NCI-H1105 treated with DMSO at 0.1 percent for 48 hours (cell line): ENCODE data around the gene PLAGL2.
"Not testable (repeated sequence)": the region's sequence is repeated elsewhere in the genome, so short reads cannot be mapped to it uniquely, and the experiment has no call there.

Experiments
- DNase-seq: peaks from one replicate; lab custom pipeline; 2025; lab: John Stamatoyannopoulos, UW

The PLAGL2 gene

GRCh38 chr20:32183947-32184635 lies 23.5 kb downstream of the PLAGL2 start:
- DNase-seq = no peak

DNA sequence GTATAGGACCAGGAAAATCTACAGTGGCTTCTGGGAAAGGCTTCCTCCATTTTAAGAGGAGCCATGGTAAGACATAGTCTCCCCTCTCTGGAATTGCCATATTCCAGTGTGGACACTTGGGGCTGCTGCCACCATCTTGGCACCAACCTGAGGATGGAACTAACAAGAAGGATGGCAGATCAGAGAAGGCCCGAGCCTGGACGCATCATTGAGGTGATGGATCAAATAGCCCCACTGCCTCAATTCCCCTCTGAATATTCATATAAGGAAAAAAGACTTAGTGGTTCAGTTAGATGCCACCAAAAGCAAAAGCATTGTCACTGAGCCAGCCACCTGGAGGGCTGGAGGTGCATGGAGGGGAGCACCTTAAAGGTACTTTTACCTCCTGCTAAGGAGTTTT lies 25.9 kb downstream of the PLAGL2 start:
- DNase-seq = no peak

DNA sequence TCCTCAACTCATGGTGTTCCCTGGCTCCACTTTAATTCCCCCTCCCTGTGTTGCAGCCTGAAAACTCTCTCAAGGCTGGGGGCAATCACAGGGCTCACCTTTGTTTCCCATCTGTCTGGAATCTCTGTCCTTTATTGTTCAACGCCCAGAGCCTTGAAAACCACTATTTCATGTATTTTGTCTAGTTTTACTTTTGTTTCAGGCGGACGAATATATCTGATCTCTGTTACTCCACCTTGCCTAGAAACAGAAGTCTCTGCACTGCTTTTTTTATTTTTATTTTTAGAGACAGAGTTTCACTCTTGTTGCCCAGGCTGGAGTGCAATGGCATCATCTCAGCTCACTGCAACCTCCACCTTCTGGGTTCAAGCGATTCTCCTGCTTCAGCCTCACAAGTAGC lies 27.6 kb downstream of the PLAGL2 start:
- DNase-seq = no peak

DNA sequence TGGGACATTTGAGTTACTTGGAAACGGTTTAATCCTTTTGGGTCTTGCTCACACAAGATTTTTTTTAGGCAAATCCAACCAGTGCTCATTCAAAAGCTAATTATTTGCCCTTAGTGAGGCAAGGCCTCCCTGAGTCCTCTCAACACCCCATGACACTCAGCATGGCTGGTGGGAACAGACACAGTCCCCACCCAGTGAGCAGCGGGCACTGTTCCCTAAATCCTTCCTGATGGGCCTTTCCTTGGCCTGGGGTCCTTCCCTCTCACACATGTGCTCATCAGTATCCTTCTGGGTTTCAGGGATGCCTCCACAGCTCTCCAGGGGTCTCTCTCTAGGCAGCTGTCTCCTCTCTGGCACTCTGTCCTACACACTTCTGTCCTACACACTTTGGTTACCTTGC lies 28.0 kb downstream of the PLAGL2 start:
- DNase-seq = no peak

DNA sequence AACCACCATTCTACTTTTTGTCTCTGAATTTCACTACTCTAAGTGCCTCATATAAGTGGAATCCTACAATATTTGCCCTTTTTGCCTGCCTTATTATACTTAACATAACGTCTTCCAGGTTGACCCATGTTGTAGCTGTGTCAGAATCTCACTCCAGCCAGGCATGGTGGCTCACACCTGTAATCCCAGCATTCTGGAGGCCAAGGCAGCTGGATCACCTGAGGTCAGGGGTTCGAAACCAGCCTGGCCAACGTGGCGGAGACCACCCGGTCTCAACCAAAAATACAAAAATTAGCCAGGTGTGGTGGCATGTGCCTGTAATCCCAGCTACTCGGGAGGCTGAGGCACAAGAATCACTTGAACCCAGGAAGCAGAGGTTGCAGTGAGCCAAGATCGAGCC lies 29.8 kb downstream of the PLAGL2 start:
- not testable (repeated sequence) for DNase-seq

GRCh38 chr20:32168184-32168910 lies 39.2 kb downstream of the PLAGL2 start:
- peak; percentile 4 for DNase-seq

DNA sequence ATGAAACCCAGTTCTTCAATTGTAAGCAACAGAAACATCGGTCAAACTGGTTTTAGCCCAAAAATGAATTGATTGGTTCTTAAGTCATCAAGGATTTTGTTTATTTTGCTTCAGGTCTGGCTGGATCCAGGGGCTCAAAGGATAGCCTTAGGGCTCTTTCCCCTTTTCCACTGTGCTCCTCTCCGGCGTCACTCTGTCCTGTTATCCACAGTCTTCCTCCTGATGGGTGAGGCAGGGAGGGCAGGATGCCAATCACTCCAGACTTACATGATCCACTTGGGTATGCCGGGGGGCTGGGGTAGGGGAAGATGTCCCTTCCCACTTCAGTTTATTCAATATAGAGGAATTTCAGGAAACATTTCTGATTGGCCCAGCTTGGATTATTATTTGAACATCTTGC lies 40.0 kb downstream of the PLAGL2 start:
- no peak for DNase-seq

DNA sequence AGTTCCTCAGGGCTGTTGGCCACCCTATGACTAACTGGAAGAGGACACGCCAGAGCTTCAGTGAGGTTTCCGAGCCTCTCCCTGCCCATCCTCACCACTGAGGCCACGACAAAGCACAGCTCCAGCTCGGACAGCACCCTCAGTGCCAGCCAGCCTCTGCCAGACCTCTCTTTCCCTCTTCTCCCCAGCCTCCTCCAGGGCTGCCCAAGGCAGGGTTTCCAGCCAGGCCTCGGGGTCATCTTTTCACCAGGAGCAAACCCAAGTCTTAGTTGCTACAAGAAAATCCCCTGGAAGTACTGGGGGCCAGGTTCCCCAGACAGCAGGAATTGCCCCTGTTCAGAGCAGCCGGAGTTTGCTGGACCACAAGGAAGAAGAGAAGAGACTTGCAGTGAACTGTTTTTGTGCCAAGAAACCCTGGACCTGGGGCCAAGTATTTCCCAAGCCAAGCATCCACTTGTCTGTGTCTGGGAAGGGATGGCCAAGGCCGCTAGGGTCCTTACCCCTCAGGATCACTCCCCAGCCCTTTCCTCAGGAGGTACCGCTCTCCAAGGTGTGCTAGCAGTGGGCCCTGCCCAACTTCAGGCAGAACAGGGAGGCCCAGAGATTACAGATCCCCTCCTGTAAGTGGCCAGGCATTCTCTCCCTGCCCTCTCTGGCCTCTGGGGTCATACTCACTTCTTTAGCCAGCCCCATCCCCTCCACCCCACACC lies 41.6 kb downstream of the PLAGL2 start:
- no peak for DNase-seq

GRCh38 chr20:32164984-32165735 lies 42.4 kb downstream of the PLAGL2 start:
- no peak for DNase-seq

DNA sequence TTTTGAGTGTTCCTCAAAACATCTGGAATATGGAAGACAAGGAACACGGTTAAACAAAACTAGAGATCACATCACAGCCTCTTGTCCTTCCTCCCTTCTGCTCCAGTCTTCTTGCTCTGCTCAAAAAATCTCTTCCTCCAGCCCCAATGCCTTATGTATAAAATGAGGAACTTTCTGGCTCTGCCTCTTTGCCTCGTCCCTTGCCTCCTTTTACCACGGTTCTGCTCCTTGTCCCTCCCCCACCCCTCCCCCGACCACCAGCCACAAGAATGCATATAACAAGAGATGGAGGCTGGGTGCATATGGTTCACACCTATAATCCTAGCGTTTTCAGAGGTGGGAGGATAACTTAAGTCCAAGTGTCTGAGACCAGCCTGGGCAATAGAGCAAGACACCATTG lies 43.6 kb downstream of the PLAGL2 start:
- DNase-seq = no peak

DNA sequence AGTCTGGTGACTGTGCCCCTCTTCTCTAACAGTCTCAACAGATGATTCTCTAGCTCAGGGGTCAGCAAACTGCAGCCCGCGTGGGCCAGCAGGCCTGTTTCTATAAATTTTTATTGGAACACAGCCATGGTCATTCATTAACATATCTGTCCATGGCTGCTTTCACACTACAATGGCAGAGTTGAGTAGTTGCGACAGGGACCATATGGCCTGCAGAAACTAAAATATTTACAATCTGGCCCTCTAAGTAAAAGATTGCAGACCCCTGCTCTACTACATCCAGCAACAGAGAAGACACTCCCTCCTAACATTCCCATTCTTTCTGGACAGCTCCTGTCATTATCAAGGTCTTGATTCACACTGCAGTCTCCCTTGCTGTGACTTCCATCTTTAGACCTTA lies 45.2 kb downstream of the PLAGL2 start:
- DNase-seq = no peak

DNA sequence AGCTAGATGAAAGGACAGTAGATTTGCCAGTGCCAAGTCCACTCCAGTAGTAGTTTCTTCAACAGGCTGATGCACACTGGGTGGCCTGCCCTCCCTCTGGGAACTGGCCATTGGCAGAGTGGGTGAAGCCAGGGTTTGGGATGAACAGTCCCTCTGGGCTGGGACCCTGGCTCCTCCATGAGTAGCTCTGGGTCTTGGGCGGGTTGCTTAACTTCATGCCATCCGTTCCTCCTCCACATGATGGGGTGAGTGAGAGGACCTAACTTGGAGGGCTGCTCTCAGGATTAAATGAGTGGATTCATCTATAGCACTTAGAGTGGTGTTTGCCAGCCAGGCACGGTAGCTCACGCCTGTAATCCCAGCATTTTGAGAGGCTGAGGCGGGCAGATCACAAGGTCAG lies 47.2 kb downstream of the PLAGL2 start:
- no peak for DNase-seq

DNA sequence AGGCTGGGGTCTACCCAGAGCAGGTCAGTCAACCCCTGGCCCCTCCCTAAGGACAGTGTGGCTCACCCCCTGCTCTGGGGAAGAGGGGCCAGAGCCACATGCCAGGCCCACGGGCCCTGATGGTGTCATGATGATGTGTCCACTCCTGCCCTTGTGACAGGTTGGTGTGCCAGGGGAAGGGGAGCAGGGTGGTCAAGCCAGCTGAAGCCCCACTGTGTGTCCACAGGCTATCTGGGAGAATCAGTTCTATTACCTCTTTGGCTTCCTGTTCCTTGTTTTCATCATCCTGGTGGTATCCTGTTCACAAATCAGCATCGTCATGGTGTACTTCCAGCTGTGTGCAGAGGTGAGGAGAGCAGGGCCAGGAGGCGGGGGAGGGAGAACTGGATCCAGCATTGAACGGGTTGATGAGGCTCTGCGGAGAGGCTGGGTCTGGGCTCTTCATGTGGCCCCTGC lies 47.7 kb downstream of the PLAGL2 start:
- no peak for DNase-seq

- DNase-seq = no peak
Observed at GRCh38 chr20:32158943-32159660, 48.4 kb downstream of the PLAGL2 start.

DNA sequence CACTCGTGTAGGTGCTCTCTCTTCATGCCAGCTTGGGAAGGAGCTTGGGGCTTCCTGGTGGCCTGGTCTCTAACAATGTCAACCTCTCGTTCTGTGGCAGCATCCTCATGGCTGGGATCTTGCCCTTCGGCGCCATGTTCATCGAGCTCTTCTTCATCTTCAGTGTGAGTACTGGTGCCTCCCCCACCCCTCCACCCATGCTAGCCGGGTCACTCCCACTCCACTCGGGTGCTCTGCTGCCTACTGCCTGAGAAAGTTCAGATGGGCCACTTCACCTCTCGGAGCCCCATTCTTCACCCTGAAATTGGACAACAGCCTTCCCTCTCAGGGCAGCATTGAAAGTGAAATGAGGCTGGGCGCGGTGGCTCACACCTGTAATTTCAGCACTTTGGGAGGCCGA lies 49.2 kb downstream of the PLAGL2 start:
- no peak for DNase-seq

GRCh38 chr20:32157611-32158010 lies 49.9 kb downstream of the PLAGL2 start:
- no peak for DNase-seq

DNA sequence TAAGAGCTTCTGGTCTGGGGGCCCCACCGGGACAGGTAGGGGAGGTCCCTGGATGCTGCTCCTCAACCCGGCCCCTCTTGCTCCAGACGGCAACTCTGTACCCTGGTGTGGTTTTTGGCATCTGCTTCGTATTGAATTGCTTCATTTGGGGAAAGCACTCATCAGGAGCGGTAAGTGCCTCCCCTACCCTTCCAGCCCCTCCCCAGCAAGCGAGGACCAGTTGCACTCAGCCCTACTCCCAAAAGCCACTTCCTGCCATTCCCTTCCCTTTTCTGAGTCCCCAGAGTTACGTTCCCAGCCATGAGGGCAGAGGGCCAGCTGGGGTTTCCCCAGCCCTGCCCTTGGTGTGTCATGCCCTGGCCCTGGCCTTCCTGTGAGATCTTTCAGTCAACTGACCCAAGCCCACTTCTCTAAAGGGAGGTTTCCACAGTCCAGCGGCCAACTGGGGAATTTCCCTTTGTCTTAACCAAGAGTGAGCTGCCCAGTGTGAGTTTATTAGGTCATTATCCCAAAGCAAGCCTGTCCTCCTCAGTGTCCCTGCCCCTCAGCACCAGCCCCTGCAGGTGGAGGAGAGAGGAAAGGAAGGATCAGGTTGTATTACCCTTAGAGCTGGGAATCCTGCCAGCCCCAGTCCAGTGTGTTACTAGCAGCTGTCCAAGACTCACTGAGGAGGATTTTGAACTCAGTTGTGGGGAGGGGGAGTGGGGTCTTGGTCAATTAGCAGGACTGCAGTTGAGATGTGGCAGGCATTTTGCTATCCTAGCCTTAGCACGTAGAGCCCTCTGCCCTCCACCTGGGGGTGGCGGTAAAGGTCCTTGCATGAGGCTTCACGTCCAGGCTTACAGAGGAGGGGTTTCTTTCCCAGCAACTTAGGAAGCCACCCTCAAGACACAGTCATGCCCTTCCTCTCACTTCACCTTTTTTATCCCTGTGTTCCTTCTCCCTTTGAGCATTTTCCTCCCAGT lies 52.2 kb downstream of the PLAGL2 start:
- peak; percentile 88 for DNase-seq

GRCh38 chr20:32153771-32154170 lies 53.8 kb downstream of the PLAGL2 start:
- no peak for DNase-seq

- no peak for DNase-seq
Observed at GRCh38 chr20:32153156-32153665, 54.3 kb downstream of the PLAGL2 start.
